ENCODE results near the gene LRWD1.
"Not testable (repeated sequence)": the region's sequence is repeated elsewhere in the genome, so short reads cannot be mapped to it uniquely, and the experiment has no call there.

Gene LRWD1

DNA sequence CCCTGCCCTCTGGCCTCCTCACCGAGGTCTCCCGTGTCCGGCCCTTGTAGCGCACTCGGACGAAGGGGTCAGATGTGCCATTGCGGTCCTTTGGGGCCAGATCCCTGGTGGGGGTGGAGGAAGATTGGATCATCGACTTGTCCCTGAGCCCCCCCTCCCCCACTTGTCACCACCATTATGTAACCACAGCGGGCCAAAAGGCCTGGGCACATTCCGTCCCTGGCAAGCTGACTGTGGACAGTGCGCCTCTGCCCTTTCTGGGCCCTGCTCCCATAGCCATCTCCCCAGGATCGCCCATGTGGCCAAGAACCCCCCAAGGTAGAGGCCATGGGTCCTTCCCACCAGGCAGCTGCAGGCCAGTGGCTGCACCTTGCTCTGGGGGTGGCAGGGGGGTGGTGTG is 38.4 kb downstream of the LRWD1 start:
- DNase-seq, result not testable (repeated sequence)

GRCh38 chr7:102505298-102506185 is 40.8 kb downstream of the LRWD1 start:
- not testable (repeated sequence) for DNase-seq

DNA sequence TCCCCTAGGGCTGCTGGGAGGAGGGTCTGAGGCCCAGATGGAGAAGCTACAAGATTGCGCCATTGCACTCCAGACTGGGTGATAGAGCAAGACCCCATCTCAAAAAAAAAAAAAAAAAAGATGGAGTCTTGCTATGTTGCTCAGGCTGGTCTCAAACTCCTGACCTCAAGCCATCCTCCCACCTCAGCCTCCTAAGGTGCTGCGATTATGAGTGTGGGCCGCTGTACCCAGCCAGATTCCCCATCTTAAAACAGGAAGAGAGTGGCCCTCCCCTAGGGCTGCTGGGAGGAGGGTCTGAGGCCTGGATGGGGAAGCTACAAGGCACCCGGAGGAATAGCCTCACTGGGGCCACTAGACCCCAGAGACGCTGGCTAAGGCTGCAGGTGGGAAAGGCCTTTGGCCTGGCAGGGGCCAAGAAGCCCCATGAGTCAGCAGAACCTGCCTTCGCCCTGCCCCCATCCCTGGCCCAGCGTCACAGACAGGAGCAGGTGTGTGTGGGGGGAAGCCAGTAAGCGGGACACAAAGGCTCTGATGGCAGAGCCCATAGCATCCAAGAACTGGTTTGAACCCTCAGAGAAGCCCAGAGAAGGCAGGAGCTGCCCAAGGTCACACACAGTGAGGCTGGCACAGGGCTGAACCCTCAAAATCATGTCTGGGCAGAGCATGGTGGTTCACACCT is 42.8 kb downstream of the LRWD1 start:
- not testable (repeated sequence) for DNase-seq

- not testable (repeated sequence) for DNase-seq
Measured at GRCh38 chr7:102510575-102510974, 45.8 kb downstream of the LRWD1 start.

GRCh38 chr7:102511860-102512522 is 47.2 kb downstream of the LRWD1 start:
- DNase-seq, result not testable (repeated sequence)

DNA sequence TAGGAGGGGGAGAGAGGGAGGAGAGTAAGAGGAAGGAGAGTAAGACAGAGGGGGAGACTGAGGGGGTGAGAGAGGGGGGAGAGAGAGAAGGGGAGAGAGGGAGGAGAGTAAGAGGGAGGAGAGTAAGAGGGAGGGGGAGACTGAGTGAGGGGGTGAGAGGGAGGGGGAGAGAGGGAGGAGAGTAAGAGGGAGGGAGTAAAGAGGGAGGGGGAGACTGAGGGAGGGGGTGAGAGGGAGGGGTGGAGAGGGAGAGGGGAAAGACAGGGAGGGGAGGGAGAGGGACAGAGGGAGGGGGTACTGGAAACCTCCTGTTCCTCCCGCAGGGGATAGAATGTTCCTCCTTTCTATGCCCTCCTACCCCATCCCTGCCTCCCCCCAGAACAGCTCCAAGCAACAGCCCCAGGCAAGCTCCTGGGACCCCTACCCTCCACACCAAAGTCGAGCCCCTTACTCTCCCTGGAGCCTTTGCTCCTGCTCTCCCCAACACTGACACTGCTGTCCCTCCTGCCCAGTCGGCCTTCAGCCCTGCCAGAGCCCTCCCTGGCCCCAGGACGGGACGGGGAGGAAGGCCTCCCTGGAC is 47.9 kb downstream of the LRWD1 start:
- peak; percentile 50 for DNase-seq

GRCh38 chr7:102514881-102515721 is 50.3 kb downstream of the LRWD1 start:
- not testable (repeated sequence) for DNase-seq

DNA sequence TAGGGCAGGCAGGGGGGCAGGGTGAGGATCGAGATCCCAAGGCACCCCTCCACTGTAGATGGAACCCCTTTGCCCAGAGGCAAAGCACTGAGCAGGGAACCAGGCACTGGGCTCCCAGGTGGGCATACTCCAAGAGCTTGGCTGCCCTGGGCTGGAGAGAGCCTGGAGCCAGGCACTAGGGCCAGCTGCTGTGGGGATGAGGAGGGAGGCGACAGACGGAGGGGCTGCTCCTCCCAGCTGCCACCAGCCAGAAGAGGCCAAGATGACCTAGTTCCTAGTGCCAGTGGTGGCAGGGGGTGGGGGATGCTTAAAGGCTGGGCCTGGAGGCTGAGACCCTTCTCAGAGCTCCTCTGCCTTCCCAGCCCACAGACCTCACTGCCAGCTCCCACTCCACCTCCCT is 51.1 kb downstream of the LRWD1 start:
- DNase-seq, result not testable (repeated sequence)

GRCh38 chr7:102516951-102517350 is 52.2 kb downstream of the LRWD1 start:
- not testable (repeated sequence) for DNase-seq

DNA sequence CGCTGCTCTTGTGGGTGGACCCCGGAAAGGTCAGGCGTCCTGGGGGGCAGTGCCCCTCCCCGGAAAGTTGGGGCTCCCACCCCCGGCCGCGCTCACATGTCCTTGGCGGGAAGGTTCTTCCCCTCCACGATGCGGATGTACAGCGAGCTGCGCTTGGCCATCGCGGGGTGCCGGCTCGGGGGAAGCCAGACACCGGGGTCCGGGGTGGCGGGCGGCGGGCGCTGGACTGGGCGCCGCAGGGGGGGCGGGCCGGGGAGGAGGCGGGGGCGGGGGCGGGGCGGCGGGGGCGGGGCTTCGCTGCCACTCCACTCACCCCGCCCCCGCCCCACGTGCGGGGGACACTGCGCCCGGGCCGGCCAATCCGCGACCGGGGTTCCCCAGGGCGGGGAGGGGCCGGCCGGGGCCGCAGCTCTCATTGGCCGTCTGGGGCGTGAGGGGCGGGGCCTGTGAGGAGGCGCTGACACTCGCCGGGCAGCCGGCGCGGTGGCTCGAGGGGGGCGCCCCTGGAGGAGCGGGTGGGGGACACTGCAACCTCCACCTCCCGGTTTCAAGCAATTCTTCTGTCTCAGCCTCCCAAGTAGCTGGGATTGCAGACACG is 52.9 kb downstream of the LRWD1 start, which contains the start of gene RASA4B:
Gene RASA4B (minus strand): TSS at position 228 of the 598 bp plus-strand sequence. CDS start 67 bp downstream, at position 161.
- DNase-seq, result not testable (repeated sequence)

- DNase-seq, result not testable (repeated sequence)
Measured at GRCh38 chr7:102520797-102521196, 56.0 kb downstream of the LRWD1 start.
